Activated CD8-positive, alpha-beta memory T cell treated with anti-CD3 and anti-CD28 coated beads, Interleukin-2, amount 50 U/mL, for 4 hours (primary cell): ENCODE data around the gene CAMTA1.

Experiments used
- DNase-seq: peaks from one replicate; pipeline ENCODE4 v3.0.0-alpha.2; 2020

CAMTA1 gene

GRCh38 chr1:6777813-6778212, 7.4 kb upstream of the CAMTA1 start:
- DNase-seq = no peak

DNA sequence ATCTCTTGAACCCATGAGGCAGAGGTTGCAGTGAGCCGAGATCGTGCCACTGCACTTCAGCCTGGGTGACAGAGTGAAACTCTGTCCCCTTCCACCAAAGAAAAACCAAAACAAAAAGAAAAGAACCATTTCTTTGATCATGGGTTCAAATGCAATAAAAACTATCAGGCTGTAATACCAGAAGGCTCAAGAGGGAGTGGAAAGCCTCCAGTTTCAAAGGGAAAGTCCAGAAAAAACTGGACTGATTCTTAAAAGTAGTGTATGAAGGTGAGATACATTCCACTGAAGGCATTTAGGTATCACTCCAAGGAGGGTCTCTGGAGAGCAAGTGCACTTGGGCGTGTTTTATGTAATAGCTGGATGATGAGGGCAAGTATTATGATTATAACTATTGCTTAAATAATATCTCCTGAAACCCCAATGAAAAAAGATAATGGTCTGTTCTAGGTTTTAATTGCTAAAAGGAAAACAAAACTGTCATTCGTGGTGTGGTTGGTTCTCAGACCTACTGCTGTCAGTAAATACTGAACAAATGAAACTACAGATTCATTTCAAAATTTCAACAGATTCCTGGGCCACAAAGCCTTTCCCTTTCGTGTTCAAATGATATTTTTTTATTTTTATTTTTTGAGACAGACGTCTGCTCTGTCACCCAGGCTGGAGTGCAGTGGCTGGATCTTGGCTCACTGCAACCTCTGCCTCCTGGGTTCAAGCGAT, 6.0 kb upstream of the CAMTA1 start:
- no peak for DNase-seq

GRCh38 chr1:6782151-6782550, 3.1 kb upstream of the CAMTA1 start:
- no peak for DNase-seq

- DNase-seq = no peak
Measured at GRCh38 chr1:6783221-6783620, 2.0 kb upstream of the CAMTA1 start.

GRCh38 chr1:6783936-6784559, 1.2 kb upstream of the CAMTA1 start:
- no peak for DNase-seq

- DNase-seq = peak; percentile 97
Measured at GRCh38 chr1:6784560-6785317, 515 bp upstream of the CAMTA1 start.

DNA sequence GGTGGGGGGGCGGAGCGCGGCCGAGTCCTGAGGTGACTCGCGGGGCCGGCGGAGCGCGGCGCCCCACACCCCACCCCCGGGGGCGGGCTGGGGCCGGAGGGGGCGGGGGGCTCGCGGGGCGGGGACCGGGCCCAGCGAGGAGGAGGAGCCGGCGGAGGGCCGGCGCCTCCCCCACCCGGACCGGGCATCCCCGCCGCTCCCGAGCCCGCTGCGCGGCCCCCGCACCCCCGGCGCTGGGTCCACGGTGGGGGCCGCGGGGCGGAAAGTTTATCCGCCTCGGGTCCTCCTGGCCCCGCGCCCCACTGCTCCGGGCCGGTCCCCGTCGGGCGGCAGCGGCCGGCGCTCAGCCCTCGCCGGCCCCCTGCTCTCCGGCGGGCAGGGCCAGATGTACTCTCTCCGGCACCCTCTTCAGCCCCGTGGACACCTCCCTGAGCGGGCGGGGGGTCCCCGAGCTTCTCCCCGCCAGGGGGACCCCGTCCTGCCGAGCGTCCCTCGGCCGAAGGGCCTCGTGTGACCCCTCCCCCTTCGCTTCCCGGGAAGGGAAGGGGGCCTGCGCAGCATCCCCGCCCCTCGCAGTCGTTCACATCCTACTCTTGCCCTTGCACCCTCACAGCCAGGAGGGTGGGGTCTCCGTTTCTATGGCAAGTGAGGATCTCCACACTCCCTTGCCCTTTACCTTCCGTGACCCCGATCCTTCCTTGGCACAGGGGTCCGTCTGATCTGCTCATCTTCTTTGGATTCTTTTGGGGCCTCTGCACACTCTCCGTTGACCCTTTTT, 663 bp downstream of the CAMTA1 start:
- DNase-seq = peak; percentile 49

DNA sequence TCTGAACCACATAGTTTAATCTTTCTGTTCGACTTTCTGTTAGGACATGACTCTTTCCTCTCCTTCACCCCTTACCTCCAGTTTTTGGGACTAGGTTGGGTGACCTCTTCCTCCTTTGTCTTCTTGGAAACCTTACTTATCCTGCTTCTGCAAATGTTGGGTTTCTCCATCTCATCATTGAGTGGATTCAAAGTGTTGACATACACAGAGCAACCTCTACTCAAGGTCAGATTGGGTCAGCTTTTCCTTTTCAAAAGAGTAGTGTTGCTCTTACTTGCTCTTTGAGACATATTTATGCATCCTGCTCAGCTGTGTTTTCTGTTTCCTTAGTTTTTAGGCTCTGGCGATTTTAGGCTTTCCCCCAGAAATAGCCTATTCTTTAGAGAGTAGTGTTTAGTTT, 3.7 kb downstream of the CAMTA1 start:
- no peak for DNase-seq

DNA sequence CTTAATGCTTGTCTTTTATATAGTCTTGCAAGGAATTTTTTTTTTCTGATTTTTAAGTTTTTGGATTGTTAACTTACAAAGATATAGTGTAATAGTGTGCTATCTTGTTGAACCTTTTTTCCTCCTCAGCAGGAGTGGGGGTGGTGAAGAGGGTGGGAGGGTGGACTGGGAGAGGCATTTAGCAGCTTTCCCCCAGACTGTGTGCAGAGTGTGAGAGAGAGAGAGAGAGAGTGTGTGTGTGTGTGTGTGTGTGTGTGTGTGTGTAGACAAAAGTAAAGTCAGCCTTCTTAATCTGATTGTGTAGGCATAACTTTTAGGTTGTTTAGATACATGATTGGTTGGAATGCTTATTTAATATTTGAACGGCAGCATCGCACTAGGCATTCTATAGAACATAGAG, 4.9 kb downstream of the CAMTA1 start:
- DNase-seq = no peak

- DNase-seq = no peak
Measured at GRCh38 chr1:6794164-6794563, 8.9 kb downstream of the CAMTA1 start.

DNA sequence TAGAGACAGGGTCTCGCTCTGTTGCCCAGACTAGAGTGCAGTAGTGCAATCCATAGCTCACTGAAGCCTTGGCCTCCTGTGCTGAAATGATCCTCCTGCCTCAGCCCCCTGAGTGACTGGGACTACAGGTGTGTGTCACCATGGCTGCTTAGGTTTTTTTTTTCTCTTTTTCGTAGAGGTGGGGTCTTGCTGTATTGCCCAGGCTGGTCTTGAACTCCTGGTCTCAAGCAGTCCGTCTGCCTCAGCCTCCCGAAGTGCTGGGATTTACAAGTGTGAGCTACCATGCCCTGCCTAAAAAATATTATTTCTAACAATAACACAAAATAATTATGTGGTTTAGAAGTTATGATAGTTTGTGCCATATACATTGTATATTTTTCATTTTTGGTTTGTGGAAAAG, 9.9 kb downstream of the CAMTA1 start:
- DNase-seq = no peak

DNA sequence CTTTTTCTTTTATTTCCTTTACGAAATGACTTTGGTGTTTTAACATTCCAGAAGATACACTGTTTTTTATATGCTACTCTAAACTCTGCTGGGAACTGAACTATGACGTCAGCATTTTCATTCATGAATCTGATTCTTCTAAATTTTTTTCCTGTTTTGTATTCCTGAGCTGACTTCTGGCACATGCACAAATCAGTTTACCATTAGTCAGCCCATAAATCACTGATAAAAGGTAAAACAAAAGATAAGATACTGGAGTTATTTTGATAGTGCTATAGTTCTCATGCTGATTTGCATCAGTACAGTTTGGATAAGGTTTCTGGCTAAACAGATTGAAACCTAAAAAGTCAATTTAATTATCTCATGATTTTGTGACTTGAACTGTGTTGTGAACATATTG, 10.4 kb downstream of the CAMTA1 start:
- DNase-seq = no peak

GRCh38 chr1:6796095-6796494, 10.8 kb downstream of the CAMTA1 start:
- DNase-seq = no peak

DNA sequence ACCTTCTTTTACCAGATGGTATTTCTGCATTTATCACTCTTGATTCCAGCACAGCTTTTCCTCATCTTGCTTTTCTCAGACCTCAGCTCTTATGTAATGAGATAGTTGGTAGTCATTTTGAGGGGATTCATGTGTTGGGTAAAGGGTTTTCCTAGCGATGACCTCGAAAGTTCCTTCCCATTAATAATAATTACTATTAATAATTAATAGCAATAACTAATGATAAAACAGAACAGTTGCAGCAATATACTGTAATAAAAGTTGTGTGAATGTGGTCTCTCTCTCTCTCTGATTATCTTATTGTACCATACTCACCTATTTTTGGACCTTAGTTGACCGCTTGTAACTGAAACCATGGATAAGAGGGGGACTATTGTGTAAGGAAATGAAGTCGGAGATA, 14.2 kb downstream of the CAMTA1 start:
- DNase-seq = no peak

- DNase-seq = no peak
Measured at GRCh38 chr1:6800745-6801144, 15.5 kb downstream of the CAMTA1 start.

- DNase-seq = no peak
Measured at GRCh38 chr1:6801199-6801598, 15.9 kb downstream of the CAMTA1 start.

GRCh38 chr1:6801966-6802365, 16.7 kb downstream of the CAMTA1 start:
- no peak for DNase-seq

DNA sequence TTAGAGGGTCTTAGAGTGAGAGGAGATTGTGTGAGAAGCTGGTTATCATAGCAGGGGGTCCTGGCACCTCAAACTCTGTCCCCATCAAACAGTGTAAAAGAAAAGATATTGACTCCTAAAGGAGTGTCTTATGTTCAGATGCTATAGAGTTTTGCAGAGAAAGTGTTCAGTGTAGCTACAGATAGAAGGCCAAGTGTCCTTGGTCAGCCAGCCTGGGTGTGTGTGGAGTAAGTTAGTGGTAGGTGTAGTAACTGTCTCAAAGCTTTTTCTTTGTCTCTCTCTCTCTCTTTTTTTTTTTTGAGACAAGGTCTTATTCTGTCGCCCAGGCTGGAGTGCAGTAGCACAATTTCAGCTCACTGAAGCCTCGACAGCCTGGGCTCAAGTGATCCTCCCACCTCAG, 17.2 kb downstream of the CAMTA1 start:
- DNase-seq = no peak

- DNase-seq = no peak
Measured at GRCh38 chr1:6802893-6803292, 17.6 kb downstream of the CAMTA1 start.

GRCh38 chr1:6803357-6803756, 18.1 kb downstream of the CAMTA1 start:
- no peak for DNase-seq

DNA sequence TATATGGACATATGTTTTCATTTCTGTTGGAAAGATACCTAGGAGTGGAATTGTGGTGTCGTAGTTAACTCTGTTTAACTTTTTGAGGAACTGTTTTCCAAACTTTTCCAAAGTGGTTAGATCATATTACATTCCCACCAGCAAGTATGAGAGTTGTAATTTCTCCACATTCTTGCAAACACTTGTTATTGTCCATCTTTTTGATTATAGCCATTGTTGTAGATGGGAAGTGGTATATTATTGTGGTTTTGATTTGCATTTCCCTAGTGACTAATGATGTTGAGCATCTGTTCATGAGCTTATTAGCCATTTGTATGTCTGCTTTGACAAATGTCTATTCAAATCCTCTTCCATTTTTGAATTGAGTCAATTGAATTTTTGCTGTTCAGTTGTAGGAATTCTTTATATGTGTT, 19.8 kb downstream of the CAMTA1 start:
- DNase-seq = no peak

DNA sequence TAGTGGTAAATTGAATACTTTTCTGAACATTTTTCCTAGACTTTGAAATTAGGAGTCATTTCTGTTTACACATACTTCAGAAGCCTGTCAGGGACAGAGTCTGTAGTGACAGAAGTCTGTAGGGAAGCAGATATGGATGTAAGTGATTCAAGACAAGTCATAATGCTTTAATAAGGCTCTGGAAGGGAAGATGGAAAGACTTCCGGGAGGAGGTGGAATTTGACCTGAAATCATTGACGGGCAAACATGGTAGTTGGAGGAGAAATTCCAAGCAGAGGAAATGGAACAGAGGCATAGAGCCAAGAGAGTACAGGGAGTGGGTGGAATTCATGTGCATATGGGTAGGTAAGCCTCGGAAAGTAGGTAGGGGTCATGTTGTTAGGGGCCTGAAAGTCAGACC, 22.5 kb downstream of the CAMTA1 start:
- no peak for DNase-seq

- no peak for DNase-seq
Measured at GRCh38 chr1:6809461-6809860, 24.2 kb downstream of the CAMTA1 start.
